Limb (tissue), 2 donors: ENCODE results near the gene RALB.
A peak's percentile ranks its signal among the peaks of the same experiment; 100 is the strongest.
"Not testable (repeated sequence)": the region's sequence is repeated elsewhere in the genome, so short reads cannot be mapped to it uniquely, and the experiment has no call there.

Experiments
- DNase-seq, 2 donors: peaks; one replicate each; pipeline ENCODE4 v3.0.0-alpha.2; 2016; ENCODE audit errors: extremely low spot score in 2 of 2

RALB gene

DNA sequence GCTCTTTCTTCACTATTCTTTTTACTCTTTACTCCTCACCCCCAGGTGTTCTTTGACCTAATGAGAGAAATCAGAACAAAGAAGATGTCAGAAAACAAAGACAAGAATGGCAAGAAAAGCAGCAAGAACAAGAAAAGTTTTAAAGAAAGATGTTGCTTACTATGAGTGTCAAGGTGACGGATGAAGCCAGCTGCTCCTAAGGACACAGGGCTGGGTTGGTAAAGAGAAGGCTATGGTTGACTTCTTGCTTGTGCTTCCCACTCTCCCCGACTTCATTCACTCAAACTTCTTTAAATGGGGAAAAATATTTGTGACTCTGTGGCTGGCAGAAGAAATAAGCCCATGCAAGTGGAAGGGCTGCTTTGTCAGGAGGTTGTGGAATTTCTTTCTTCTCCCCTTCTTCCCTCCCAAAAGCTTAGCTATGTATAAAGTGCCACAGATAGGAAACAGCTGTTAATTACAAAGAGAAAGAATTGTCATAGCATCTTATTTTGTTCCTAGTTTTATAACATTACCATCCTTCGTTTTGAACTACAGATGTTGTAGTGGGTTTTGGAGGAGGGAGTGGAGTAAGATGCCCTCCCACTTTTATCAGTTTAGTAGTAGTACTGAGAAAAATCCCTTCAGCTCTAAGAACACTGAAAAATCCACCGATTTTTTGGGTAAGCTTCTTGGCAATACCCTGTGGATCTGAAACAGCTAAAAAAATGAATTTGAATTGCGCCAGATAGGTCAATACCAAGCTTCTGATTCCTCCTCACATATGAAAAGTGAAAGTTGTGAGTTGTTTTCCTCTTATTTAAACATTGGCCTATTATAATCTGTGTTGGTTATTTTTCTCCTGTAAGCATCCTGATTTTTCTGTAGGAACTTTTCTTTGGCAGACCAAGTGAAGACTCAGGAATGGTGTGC is 40.7 kb downstream of the RALB start:
- DNase-seq: no peak

DNA sequence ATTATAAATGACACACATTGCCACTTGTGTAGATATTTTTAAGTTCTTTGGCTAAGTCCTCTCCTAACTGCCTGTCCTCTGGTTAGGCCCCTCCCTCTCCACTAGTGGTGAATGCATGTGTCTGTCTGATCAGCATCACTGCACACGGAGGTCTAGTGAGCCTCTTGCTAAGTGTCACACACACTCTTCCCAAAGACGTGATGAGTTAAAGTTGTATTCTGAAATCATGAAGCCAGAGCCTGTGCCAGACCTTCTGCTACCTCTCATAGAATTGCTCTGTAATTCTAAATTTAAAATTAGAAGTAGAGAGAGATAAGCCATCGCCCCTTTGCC is 41.3 kb downstream of the RALB start:
- no peak for DNase-seq

DNA sequence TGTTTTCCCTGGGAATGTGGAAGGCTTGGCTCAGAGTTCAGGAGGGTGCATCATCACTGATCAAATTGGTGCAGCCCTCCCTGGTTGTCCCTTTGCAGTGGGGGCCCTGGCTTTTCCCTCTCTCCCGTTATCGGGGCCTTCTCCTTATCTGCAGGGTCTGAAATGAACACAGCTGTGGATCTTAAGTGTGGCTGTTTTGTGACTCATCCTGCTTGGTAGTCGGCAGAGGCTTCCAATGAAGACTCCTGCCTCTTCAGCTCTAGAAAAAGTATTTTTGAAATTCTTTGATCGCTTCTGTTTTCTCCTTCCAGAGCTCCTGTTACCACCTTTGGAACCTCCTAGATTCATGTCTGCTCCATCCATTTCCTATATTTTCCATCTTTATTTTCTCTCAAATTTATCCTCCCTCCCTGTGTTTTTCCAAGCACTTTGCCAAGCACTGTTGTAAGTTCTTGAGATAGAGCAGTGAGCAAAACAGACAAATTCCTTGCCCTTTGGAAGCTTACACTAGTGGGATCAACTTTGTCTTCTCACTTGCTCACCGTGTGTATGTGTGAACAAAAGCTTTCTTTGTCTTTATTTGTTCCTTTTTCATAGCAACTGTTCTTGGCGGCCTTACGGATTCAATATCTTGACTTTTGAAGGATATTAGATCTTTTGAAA is 45.7 kb downstream of the RALB start:
- DNase-seq: no peak

DNA sequence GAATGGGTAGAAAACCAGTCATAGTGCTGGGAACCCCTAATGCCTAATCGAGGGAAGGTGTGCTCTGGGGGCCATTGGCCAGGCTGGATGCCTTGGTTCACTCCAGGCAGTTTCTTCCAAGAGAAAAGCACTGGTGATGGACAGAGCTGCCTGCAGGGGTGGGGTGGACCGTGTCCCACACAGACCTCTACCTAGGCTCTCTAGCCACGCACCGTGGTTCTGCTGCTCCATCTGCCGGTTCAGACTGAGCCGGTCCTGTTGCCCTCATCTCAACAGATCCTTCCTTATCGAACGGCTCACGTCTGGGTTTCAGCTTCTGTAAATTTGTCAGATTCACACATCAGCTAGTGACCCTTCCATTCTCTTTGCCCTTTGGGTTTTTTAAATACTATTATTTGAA is 46.4 kb downstream of the RALB start:
- no peak for DNase-seq

DNA sequence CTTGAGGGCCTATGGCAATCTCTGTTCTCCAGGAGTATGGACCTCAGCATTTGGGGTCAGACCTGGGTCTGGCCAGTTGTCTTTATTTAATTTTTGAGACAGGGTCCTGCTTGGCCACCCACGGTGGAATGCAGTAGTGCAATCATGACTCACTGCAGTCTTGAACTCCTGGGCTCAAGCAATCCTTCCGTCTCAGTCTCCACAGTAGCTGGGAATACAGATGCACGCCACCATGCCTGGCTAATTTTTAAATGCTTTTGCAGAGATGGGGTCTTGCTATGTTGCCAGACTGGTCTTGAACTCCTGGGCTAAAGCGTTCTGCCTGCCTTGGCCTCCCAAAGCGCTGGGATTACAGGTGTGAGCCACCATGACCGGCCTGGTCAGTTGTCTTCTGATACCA is 46.9 kb downstream of the RALB start:
- DNase-seq: no peak

DNA sequence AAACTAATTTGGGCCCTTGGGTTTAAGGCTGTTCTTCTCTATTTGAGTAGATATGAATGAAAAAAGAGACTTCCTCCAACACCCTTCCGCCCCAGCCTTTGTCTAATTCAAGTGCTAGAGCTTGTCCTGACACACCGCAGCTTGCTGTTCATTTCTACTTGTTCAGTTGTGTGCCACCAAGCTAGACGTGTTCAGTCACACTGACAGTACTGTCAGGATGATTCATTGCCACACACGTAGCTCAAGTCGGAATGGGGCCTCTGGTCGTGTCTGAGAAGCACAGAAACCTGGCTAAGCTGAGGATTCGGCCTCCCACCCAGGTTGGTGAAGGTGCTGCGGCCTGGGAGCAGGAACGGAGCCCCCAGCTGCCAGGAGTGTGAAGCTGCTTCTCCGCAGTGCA is 47.7 kb downstream of the RALB start:
- no peak for DNase-seq

DNA sequence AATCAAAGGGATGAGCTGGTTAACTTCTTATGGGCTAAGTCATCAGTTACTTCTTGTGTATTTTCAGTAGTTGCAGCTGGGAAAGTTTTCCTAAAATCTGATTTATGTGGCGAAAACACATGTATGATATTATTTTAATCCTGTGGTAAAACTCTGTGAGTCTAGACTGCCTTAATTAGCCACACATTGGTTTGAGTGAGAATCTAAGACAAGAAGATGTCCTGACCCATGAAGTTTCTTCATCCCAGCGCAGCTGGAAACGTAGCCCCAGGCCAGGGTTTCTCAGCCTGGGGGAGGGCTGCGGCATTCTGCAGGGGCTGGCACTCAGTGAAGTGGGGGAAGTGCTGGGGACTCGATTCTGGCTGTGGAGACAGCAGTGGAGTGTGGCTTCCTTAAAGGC is 48.6 kb downstream of the RALB start:
- no peak for DNase-seq

DNA sequence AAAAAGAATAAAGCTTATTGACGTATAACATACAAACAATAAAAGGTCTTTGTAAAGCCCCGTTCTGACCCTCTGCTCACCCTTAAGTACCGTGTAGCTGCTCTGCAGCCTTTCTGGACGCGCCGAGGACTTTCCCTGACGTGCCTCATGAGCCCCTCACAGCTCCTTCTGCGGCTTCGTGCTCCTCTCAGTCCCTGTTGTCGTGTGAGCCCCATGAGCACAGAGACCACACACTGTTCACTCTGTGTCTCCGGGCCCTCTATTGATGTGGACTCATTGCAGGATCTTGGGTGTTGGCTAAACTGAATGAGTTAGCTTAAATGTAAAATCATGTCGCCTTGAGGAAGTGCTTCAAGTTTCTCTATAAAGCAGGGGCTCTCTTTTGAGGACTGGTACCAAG is 49.6 kb downstream of the RALB start:
- DNase-seq: no peak

DNA sequence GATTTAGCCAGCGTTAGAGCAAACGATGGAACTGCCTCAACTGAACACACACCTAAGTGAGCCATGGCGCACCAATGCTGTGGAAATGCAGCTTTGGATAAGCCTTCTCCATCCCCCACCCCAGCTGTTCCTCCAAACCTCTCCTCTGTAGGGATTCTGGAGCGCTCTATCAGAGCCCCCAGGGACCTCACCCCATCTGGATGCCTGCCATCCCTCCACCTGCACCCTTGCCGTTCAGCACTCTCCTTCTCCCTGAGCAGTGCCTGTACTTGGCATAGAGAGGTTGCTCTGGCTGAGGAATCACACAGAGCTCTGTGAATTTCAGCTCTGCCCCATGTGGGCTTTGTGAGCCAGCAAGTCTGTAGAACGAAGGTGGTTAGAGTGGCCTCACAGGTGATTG is 50.5 kb downstream of the RALB start:
- DNase-seq: no peak

DNA sequence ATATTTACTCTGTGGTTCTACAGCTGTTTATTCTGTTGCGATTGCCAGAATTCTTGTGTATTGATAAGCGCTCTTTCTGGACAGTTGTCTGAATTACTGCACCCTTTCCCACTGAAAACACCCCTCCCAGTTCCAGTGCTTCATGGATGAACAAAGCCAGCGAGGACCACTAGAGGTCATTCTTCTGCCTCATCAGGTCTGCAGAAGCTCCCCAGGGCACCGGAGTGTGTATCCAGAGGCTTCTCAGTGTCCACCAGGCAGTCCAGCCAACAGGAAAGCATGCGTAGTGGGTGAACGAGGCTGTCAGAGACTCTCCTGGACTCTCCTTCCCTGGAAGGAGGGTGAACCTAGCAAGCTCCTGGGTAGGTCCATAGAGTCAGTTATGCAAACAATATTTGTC is 52.6 kb downstream of the RALB start:
- DNase-seq: no peak

DNA sequence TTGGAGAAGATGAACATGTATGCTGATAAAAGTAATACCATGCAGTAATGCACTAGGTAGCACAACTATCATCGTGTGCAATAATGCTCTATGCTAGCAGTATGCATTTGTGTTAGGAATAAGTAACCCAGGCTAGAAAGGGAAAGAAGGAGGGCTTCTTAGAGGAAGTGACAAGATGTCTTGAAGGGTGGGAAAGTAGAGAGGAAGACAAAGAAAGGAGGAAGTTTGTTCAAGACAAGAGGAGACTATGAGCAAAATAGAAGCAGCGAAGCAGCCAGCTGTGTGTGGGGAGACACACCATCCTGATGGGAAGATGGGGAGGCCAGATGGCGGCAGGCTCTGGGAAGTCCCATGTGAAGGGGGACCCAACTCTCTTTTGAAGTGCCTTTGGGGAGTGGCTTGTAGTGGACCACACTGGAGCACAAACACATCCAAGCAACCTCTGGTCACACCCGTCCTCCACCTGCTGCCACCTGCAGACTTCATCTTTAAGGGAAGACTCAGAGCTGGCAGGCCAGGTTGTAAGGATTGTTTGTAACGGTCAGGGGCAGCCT is 53.4 kb downstream of the RALB start:
- DNase-seq: no peak

DNA sequence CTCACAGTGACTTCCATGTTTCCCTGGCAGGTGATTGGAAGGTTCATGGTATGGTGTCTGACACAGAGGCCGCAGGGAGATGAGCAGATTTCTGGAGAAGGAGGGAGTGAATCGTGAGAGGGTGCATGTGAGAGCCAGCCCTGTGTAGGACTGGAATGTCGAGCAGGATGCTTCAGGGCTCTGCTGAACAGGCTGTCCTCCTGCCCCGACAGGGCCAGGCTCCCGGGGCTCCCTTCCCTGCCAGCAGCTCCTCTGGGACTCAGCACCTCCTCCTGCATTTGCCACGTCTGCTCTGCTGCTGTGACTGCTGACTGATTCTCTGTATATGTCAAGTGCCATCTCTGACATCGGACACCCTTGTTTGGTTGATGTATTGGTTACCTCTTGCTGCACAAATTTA is 54.8 kb downstream of the RALB start:
- no peak for DNase-seq

DNA sequence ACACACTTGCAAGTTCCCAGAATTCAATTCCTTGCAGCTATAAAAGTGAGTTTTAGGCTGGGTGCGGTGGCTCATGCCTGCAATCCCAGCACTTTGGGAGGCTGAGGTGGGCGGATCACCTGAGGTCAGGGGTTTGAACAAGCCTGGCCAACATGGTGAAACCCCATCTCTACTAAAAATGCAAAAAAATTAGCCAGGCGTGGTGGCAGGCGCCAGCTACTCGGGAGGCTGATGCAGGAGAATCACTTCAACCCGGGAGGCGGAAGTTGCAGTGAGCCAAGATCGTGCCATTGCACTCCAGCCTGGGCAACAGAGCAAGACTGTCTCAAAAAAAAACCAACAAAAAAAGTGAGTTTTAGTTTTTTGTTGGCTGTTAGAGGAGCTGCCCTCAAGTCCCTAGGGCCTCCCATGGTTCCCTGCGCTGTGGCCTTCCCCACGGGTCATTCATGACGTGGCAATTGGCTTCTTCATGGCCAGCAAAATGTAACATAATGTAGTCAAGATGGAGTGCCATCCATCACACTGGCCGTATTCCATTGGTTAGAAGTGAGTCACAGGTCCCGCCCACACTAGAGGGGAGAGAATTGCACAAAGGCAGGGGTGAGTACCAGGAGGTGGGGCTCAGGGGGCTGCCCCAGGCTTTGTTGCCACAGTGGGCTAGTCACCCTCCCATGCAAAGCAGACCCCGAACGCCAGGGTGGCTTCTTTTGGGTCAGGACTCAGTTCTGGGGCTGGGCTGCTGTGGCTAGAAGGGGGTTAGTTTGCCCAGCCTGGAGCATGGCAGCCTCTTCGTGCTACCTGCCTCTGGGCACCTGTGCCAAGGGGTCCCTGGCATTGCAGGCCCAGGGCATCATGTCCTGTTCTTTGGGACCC is 55.6 kb downstream of the RALB start:
- DNase-seq: no peak

DNA sequence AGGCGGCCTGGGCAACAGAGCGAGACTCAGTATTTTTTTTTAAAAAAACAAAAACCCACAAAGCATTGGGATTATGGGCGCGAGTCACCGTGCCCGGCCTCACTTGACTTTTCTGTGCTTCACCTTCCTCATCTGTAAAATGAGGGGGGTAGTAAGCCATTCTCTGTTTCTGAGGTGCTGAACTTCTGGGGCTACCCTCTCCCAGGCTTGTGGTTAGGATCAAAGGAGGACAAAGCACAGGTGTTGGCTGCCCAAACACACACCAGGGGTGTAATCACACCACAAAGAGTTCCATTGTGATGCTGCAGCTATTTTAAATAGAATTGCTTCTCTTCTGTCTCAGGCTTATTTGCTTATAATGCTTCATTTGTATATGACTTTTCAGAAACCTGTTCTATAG is 57.5 kb downstream of the RALB start:
- no peak for DNase-seq

DNA sequence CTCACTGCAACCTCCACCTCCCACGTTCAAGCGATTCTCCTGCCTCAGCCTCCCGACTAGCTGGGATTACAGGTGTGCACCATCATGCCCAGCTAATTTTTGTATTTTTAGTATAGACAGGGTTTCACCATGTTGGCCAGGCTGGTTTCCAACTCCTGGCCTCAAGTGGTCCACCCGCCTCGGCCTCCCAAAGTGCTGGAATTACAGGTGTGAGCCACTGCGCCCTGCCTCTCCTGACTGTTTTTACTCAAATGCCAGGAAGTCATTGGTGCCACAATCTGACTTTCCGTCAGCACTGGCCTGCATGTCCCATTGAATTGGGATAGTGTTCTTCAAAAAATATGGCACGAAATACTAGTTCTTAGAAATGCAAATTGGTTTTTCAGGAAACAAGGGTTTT is 58.2 kb downstream of the RALB start:
- DNase-seq: not testable (repeated sequence)

DNA sequence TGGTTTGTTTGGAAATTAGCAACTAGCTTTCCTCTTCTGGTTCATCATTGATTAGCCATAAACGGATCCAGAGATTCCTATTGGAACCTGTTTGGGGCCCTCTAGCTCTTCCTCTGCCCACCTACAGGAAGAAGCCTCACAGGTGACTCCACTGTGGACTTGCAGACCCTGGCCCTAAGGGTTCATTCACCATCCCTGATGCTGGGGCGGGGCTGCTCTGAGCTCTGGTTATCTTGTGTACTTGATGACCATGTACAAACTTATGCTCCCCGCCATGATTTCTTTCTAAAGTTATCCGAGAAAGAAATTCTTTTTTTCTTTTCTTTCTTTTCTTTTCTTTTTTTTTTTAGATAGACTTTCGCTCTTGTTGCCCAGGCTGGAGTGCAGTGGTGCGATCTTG is 59.4 kb downstream of the RALB start:
- DNase-seq: no peak

DNA sequence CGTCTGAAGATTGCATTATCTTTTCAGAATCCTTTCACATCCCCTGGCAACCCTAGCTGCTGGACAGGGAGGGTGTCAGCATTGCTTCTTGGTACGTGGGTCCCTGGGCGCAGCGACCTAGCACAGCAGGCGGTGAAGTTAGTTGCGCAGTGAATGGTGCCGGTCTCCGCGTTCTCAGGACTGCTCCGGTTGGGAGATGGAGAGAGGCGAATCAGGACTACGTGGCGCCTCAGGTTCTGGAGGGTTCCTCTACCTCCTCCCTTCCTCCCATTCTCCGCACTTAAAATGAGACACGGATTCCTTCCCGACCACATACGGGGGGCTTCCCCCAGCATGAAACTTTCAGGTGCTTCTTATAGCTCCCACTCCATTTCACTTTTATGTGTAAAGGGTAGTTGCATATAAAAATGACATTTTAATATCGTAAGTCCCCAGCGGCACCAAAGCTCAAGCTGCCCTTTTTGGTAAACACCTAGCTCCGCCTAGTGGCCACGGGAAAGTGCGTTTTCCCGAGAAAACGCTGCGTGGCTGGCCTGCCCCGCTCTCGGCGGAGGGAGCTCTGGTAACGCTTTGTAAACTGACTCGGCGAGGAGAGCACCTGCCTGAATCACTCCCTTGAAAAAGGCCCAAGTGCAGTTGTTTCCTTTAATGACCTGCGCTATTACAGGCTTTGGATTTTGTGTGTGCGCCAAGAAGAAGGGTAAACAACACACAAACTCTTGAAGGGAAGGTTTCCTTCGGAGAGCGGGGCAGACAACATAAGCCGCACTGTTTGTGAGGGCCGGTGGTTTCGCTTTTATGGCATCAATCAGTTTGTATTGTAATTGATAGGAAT is 60.4 kb downstream of the RALB start:
- peak; percentile 88 for DNase-seq

DNA sequence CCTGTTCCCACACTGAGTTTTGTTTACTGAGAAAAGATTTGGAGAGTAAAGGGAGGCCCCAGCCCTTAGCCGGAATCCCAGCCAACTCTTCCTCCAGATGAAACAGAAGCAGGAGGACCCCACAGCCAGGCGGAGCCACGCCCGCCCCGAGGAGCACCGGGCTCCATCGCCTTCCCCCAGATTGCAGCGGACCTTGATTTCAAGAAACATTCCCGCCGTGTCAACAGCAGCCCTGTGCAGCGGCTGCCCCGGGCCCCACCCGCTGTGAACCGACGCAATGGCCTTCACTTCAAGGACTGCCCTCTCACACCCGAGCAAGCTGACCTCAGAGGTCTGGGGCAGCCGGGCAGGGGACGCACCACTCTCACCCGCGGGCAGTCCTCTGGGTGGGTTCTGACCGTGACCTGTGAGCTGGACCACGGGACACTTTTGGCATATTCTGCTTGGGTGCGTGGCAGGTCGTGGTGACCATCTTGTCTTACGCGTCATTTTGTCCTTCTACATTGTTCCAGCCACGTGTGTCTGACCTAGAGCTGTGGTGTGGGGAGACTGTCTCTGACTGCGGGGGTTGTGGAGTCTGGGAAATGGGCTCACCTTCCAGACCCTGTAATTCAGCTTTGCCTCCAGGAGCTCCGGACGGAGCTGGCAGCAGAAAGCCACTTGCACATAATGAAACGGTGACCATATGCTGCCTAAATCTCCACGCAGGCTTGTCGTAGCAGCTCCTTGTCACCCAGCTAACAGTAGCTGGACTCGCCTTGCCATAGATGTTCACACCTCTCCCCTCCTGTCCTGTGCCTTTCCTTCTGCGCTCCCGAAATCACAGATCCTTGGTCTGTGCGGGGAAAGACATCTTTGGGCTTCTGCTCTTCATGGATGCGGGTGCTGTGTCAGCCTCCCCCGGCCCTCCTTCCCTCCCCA is 61.3 kb downstream of the RALB start:
- no peak for DNase-seq

DNA sequence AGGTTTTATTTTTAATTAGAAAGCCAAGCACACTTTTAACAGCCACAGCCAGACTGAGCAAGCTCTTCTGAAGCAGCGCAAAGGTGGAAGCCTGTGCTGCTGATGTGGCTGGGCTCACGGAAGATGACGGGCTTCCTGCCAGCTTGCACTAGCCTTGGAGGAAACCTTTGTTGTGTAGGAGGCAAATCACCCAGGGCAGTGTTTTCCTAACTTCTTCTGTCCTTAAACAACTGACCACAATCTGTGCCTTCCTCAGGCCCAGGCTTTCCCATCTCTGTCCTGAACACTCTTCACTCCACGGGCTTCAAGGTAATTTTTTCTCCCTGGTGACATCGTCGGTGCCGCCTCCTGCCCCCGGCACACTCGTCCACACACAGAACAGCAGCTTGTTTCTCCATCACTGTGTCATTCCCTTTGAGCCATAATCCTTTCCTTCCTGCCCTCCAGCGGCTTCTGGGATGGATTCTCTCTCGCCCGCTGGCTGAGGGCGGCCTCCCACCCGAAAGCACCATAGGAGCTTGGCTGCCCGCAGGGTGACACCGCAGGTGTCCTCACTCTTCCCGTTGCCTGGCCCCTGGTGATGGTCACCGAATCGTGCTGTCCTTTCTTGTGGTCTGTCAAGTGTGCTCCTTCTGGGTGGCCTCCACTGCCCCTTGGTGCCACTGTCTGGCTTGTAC is 62.2 kb downstream of the RALB start:
- DNase-seq: no peak
